HL-60 (cell line): Measurements from ENCODE around the gene STON1.

Experiments
- CTCF ChIP-seq: IDR thresholded peaks from one replicate; pipeline ENCODE4 v1.5.1; 2011; ENCODE audit warnings: low read length, control low read depth, inconsistent platforms; ENCODE audit not compliant: insufficient read depth
- GABPA ChIP-seq: IDR thresholded peaks from 2 replicates; pipeline ENCODE4 v1.6.1; 2012; ENCODE audit warnings: low read depth
- POLR2AphosphoS5 ChIP-seq: IDR thresholded peaks from 2 replicates; pipeline ENCODE4 v1.6.1; 2012; ENCODE audit warnings: low read depth

- TF ChIP-seq CTCF = no peak
- no peak for TF ChIP-seq POLR2AphosphoS5
- TF ChIP-seq GABPA = no peak
Measured at GRCh38 chr2:48638261-48638660, 108.3 kb downstream of the STON1 start.
